AG04449 (cell line): ENCODE results near the gene LBX1.

Experiments
- CTCF ChIA-PET: fragments of 350-600 bp; formaldehyde crosslinking; extraction: SDS; loops from one replicate; lab custom pipeline; 2021; ENCODE audit warnings: antibody characterized with exemption; lab: Yijun Ruan, JAX
- POLR2A ChIA-PET: fragments of 400-600, 350-600 bp; formaldehyde crosslinking; extraction: SDS; loops from one replicate; lab custom pipeline; 2020; ENCODE audit warnings: antibody characterized with exemption, inconsistent platforms; lab: Yijun Ruan, JAX
- DNase-seq: peaks from one replicate; pipeline ENCODE4 v3.0.0-alpha.2; 2010; ENCODE audit warnings: low read depth, low spot score
- H3K4me3 ChIP-seq: 2 replicates; pipeline ENCODE4 v1.5.1; 2011; ENCODE audit warnings: low read depth, mild to moderate bottlenecking, control low read depth, low read length
- CTCF ChIP-seq: IDR thresholded peaks from one replicate; pipeline ENCODE4 v1.5.1; 2011; ENCODE audit warnings: mild to moderate bottlenecking, moderate library complexity, low read length, control low read depth, inconsistent platforms; ENCODE audit not compliant: insufficient read depth; ENCODE audit errors: missing control alignments

The LBX1 gene

GRCh38 chr10:101228153-101228965 lies 904 bp downstream of the LBX1 start:
- ChIA-PET CTCF (interaction anchor here (0.8 to 1.0 kb wide), 4 partner anchors 14 to 552 kb away, joined by 3 to 5 read pairs (median 3); no protein-coding TSS in a partner anchor), POLR2A (no interaction called here)
- no peak for DNase-seq
- no peak overlapping the region for H3K4me3 ChIP-seq
- no peak for TF ChIP-seq CTCF

- CTCF ChIA-PET, result interaction anchor here (0.9 to 1.7 kb wide), 6 partner anchors 9 to 553 kb away, joined by 3 to 10 read pairs (median 4); no protein-coding TSS in a partner anchor
- no peak for DNase-seq
- TF ChIP-seq CTCF, result no peak
- H3K4me3 ChIP-seq, result no peak overlapping the region
- POLR2A ChIA-PET, result no interaction called here
These were observed 1.7 kb downstream of the LBX1 start for GRCh38 chr10:101227429-101228152.

GRCh38 chr10:101226491-101227428 lies 2.5 kb downstream of the LBX1 start:
- CTCF ChIA-PET, result interaction anchor here (1.3 to 1.7 kb wide), 3 partner anchors 9 to 15 kb away, joined by 3 to 10 read pairs (median 7); no protein-coding TSS in a partner anchor

GRCh38 chr10:101225846-101226421 lies 3.3 kb downstream of the LBX1 start:
- ChIA-PET CTCF (interaction anchor here (1.3 to 1.7 kb wide), 3 partner anchors 8 to 16 kb away, joined by 3 to 10 read pairs (median 7); no protein-coding TSS in a partner anchor), POLR2A (no interaction called here)
- H3K4me3 ChIP-seq, result no peak overlapping the region
- no peak for TF ChIP-seq CTCF
- no peak for DNase-seq

More at GRCh38 chr10:101226491-101227428, 2.5 kb downstream of the LBX1 start:
- no peak overlapping the region for H3K4me3 ChIP-seq
- no peak for TF ChIP-seq CTCF
- POLR2A ChIA-PET, result no interaction called here
- DNase-seq, result no peak

GRCh38 chr10:101224910-101225823 lies 4.1 kb downstream of the LBX1 start:
- ChIA-PET POLR2A (no interaction called here), CTCF (interaction anchor here (2.7 kb wide), 1 partner anchor 11 kb away, joined by 37 read pairs; no protein-coding TSS in a partner anchor)
- H3K4me3 ChIP-seq, result no peak overlapping the region
- no peak for TF ChIP-seq CTCF
- no peak for DNase-seq
